Effector CD8-positive, alpha-beta T cell (primary cell): ENCODE results near the gene TBC1D14.
"Not testable (repeated sequence)": the region's sequence is repeated elsewhere in the genome, so short reads cannot be mapped to it uniquely, and the experiment has no call there.

Source experiments
- DNase-seq: peaks from one replicate; lab custom pipeline; 2025; lab: John Stamatoyannopoulos, UW

TBC1D14 gene

DNA sequence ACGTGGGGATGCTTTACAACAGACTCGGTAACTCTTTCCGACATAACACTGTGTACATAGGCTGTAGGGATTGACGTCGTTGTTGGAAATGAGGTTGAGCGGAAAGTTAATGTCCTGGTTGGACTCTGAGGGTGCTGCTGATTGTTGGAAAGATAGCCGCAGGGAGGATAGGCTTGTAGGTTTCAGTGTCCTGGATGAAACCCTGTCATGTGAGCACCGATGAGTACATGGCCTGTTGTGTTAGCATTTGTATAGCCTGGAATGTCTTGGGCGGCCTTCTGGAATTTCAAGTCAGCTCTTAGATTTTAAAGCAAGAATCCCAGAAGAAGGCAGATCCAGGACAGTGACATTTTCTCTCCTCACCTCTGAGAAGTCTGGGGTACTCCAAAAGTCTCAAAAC, 63.3 kb downstream of the TBC1D14 start:
- no peak for DNase-seq

DNA sequence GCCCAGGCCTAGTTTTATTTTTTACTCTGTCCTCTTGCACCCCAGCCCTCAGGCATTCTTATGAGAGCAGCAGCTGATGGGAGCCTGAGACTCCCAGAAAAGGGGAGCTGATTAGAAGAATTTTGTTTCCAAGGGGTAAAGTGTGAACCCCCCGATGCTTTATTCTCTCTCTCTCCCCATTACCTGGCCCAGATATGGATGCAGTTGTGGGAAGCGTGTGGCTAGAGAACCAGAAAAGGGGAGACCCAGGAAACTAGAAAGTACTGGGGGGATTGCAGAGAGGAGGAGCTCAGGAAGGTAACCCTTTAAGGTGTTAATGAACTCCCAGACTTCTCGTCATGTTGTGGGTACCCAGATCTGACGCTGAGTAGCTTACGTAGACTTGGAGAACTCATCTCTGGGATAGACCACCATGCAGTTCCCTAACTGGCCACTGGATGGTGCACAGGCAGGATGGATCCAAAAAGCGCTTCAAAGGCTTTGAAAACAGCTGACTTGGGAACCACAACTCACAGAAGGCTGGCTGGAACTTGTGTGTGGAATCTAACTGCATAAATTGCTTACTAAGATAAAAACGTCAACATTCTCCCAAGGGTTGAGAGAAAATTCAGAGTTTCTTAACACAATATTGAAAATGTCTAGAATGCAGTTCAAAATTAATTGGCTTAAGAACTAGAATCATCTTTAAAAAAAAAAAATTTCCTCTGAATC, 64.7 kb downstream of the TBC1D14 start:
- peak; percentile 77 for DNase-seq

DNA sequence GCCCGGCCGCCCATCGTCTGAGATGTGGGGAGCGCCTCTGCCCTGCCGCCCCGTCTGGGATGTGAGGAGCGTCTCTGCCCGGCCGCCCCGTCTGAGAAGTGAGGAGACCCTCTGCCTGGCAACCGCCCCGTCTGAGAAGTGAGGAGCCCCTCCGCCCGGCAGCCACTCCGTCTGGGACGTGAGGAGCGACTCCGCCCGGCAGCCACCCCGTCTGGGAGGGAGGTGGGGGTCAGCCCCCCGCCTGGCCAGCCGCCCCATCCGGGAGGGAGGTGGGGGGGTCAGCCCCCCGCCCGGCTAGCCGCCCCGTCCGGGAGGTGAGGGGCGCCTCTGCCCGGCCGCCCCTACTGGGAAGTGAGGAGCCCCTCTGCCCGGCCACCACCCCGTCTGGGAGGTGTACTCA, 68.2 kb downstream of the TBC1D14 start:
- DNase-seq = not testable (repeated sequence)

DNA sequence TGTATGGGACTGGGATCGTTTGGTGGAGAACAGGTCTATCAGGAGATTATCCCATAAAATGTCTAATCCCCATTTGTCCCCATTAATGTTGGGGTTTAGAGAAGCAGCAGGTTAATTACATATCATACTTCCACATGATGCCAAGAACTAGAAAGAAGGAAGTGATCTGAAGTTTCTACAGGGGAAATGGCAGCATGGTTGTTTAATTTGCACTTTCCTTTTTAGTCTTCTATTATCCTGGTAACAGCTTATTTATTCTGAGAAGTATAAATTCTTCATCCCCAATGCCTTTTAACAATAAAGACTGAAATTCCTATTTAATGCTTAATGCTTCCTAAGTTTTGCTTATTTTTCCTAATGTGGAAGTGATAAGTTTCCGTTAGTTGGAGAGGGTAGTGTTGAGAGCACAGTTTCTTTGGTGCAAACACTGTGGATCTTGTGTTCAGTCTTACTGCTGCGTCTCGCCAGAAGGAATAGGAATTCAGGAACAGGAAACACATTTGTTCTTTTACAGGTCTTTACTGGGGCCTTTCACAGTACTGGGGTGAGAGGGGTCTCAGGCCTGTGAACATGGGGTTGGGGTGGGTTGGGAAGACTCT, 74.0 kb downstream of the TBC1D14 start:
- DNase-seq = no peak

DNA sequence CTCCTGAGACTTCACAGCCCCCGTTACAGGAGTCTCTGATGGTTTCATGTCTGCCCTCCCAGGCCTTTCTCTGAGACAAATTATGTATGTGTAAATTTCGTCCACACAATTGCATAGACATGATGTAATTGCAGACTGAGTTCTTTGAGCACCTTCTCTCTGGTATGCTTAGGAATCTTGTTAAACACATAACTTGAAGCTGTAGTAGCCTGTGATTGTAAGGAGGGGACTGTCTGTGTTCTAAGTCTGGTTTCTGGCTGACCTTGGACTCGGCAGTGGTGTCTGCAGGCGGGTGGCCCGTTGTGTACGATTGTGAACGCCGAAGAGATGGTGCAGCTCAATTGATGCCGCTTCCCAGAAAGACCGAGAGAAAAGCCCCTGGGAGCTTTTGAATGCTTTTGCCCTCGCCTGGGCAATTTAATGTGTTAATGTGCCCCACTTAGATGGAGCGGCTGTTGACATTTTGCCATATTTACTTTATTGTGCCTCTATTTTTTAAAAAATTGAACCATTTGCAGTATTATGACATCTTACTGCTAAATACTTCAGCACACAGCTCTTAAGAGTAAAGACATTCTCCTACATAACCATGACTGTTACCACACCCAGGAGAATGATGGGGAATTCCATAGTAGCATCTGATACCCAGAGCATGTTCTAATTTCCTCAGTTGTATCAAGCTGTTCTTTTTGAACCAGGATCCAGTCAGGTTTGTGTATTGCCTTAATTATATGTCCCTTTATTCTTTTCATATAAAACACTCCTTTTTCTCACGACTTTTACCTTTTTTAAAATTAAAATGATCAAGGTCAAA, 75.2 kb downstream of the TBC1D14 start:
- no peak for DNase-seq

DNA sequence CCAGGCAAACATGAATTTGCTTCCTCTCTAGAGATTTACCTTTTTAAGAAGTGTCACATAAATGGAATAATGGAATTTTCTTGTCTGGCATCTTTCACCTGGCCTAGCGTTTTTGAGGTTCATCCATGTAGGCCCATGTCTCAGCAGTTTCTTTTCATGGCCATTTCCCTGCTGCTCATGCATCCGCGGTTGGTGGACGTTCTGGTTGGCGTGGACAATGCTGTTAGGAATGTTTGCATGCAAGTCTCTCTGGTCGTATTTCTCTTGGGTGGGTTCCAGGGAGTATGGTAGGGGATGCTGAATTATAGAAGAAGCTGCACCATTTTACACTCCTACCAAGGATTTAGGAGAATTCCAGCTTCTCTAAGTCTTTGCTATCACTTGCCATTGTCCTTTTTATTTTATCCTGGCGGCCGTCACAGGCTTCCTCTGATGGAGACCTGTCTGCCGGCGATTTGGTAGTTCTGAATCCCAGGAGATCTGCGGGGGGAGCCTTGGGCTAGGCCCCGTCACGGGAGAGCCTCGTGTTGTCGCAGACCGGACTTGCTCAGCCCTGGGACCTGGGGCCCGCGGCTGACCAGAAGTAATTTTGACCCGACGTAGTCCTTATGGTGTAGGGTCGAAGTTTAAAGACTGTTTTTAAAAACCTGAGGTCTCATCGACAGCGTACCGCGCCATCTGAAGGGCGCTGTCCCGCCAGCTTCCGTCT, 76.6 kb downstream of the TBC1D14 start:
- no peak for DNase-seq

DNA sequence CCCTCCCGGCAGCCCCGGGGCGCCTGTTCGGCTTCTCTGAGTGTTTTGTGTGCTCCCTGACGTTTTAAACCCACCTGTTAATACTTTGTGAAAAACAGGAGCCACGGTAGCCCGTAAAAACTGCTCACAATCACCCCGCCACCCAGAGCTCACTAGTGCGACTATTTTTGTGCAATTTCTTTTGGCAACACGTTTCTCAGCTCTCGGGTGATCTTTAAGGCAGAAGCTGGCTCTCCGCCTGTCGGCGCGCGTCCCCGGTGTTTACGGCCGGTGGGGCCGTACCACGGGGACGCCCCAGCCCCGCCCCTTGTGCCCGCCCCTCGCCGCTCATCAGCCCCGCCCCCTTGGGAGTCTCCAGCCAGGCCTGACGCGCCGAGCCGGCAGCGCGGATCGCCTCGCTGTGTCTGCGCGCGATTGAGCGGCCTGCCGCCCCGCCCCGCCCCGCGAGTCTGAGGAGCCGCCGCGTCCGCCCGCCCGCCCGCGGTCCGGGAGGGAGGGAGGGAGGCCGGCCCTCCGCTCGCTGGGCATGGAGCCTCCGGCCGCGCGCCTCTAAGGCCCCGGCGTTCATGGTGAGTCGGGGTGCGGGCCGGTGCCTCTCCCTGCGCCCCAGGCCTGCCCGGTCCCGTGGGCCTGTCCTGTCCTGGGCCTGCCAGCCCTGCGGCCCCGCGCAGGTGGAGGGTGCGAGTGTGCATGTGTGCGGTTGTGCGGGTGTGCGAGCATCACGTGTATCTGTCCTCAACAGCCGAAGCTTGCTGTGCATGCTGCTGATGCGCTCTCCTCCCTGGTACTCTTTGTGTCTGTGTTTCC, 77.4 kb downstream of the TBC1D14 start:
- DNase-seq = peak; percentile 91

DNA sequence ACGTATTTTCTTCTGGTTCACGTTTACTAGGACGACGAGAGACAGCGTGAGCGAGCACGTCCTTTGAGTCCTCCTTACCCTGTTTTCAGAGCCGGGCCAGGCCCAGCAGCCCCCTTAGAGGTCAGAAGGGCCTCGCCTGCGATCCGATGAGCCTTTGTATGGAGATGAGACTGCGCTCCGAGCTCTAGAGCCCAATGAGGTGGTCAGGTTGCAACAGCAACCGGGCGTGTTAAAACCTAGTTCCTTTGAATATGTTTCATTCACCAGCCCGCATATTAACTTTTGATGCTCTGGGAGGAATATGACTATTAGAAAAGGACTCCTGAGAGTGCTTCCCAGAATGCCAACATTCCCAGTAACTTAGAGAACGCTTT, 77.9 kb downstream of the TBC1D14 start:
- DNase-seq = no peak

DNA sequence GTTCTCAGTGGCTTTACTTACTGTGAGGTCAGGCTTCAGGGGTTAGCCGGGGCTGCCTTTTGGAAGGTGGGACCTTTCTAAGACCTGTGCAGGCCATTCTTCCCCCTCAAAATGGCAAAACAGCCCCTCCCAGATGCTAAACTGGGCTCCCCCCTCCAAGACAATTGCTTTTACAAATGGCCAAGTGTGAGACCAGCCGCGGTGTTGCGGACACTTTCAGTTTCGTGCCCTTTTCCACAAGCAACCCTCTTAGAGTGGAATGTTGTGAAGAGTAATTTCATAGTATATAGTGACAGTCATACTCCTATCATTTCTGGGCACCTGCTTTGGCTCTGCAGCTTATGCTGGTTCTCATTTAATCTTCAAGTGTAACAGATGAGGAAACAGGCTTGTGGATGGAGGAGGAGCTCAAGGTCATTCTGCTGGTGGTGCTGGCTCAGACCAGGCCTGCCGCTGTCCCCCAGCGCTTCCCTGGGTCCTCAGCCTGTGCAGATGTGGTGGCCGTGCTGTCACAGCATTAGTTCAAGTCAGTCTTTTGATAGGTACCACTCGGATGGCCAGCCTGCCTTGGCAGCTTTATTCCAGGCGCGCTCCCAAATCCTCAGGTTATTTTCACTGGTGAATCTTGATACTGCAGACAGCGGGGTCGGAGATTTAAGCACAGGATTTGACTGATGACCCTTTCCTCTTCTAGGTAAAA, 78.5 kb downstream of the TBC1D14 start:
- no peak for DNase-seq

DNA sequence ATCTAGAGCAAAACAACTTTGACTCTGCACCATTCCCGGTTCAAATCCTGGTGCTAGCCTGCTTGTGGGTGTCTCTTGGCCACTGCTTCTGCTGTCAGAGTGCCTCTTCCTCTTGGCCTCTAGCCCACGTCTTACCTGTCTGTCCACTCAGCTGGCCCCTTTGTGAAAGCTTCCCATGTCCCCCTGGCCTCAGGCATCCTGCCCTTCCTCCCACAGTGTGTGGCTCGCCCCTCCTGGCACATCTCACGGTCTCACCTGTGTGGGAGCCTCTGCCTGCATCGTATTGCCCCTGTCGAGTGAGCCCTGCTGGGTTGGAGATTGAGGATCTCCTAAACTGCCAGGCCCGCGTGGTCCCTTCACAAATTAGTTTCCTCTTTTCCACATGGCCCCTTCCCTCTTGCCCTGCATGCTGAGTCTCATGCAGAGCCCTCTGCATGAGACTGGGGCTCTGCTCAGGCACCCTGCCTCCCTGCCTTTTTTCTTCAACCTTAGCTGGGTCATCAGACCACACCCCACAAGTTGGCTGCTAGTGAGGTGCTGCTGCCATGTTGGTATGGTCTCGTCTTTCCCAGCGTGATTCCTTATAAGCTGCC, 79.8 kb downstream of the TBC1D14 start:
- DNase-seq = no peak

DNA sequence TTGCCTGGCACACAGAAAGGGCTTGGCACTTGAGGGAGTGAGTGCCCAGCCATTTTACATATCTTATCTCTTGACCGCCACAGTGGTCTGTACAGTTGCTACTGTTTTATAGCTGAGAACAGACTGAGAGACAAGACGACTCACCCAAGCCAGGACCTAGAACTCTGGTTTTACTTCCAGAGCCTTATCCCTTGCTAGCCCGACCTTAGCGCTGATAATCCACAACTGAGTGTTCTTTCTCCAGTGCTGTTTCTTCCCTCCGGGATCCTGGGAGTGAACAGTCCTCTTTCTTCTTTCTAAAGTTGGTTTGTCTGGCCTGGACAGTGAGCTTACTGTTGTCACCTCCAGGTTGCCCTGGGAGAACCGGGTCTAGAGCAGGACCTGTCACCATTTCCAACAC, 81.0 kb downstream of the TBC1D14 start:
- no peak for DNase-seq

DNA sequence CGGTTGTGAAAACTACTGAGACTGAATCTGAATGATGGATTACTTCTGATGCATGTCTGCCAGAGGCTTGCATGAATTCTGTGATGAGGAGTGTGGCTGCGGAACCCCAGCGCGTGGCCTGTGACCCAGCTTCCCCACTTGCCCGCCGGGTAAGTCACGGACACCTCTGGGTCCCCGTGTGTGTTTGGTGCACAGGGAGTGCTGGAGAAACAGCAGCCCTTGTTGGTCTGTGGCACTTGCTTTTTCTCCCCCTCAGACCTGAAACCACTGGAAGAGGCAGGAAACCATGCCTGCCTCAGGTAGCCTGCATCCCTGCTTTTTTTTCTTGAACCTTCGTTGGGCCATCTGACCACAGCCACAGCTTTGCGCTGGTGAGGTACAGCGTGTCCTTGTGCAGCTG, 81.6 kb downstream of the TBC1D14 start:
- DNase-seq = no peak

DNA sequence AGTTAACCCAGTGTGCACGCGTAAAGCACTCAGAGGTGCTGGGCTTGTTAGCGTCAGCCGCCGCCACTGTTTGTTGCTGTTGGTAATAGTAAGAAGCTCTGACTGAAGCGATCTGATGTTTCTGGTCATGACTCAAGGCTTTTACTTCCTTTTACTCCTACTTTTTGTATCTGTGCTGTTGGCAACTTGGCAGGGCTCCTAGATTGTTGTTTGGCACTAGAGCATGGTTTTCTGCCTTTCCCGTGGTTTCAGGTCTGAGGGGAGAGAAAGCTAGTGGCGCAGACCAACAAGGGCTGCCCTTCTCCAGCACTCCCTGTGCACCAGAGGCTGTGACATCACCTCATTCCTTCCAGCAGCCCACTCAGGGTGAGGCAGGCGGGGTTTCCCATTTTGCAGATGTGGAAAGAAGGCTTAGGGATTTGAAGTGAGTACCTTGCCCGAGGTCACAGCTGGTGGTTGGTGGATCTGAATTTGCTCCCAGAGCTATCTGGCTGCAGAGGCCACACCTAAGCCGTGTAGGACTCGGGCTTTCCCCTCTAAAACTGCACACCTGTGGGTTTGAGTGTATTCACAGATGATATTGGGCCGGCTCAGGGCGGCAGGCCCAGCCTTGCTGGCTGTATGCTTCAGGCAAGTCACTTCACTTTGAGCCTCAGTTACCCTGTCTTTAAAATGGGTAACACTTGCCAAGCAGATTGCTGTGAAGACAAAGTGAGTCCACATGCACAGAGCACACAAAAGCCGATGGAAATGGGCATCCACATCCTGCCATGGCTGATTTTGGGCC, 82.3 kb downstream of the TBC1D14 start:
- no peak for DNase-seq

DNA sequence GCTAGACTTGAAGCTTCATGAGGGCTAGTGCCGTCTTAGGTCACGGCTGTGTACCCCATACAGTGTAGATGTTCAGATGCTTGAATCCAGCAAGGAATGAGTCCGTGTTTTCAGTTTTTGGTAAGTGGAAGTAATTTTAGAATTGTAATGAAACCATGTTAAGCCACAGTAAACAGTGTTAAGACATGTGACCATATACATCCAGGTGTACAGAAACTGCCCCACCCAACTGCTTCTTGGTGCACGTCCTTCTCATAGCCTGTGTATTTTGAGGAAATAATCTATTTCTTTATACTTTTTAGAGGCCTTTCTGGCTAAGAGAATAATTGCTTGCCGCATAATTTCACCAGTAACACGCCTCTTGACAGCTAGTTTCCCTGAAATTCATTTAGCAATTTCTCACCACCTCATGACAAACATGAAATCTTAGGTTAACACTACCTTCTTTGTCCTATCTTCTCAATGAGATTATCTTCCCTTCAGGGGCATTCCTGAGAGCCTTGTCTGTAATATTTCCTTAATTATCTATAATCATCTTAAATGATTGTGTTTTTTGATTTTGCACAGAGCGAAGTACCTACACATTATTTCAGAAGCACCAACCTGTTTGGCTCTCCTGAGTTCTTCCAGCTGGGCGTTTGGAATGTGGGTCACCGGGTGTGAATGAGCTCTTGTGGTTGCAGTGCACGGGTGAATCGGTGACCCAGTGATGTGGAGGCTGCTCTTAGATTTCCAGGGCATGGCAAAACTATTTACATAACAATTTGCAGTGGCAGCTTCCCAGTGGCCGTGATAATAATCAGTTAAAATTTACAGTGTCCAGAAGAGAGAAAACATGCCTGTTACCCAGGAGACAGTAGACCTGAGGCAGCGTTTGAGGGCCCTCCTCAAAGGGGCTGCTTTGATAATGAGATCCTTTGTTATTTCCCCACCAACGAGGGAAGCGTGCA, 83.4 kb downstream of the TBC1D14 start:
- no peak for DNase-seq

DNA sequence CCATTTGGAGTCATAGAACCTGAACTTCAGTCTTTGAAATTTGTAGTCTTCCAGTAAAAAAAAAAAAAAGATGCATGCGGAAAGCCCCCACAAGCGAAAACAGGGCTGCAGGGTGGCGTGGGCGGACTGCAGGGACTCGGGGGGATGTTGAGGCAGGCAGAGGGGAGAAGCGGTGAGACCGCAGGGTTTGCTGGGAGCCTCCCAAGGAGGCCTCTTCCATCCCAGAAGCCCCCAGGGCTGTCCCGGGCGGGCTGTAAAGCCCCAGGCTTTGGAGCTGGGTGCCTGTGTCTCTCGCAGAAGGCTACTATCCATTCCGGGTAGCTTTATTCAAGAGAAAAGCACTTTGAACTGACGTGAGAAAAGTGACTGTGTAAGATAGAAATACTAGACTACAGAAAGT, 86.9 kb downstream of the TBC1D14 start:
- no peak for DNase-seq

DNA sequence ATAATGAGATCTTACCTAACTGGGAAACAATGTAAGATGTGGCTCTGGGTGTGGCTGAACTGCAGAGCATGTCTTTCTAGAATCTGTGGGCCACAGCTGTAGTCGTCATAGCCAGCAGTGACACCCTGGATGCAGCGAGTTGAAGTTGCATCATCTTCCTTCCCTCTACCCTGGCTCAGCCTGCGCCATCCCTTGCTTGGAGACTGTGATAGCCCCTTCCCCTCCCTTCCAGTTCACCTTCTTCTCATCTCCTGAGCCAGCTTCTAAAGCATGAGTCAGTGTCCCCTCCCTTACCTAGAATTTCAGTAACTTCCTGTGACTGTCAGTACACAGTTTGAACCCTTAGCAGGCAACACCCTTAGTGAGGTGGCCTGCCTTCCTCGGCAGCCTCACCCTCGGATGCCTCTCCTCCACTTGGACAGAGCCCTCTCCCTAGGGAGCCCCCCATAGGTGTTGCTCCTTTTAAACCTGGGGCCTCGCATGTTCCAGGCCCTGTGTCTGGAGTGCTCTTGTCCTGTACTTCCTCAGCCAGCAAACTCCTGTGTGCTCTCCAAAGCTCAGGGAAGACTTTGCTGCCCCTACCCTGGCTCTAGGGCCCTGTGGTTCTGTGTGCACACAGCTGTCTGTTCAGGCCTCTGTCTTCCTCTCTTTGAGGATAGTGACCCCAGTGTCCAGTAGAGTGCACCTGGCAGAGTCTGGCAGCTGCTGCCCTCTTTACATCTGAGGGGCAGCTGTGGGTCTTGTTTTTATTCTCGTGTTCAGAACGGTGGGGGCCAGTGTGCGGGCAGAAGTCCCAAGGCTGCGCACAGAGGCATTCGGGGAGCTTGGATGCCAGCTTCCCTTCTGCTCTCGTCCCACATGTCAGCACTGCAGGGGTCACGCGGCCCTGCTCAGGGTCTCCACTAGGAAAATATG, 89.8 kb downstream of the TBC1D14 start:
- no peak for DNase-seq

DNA sequence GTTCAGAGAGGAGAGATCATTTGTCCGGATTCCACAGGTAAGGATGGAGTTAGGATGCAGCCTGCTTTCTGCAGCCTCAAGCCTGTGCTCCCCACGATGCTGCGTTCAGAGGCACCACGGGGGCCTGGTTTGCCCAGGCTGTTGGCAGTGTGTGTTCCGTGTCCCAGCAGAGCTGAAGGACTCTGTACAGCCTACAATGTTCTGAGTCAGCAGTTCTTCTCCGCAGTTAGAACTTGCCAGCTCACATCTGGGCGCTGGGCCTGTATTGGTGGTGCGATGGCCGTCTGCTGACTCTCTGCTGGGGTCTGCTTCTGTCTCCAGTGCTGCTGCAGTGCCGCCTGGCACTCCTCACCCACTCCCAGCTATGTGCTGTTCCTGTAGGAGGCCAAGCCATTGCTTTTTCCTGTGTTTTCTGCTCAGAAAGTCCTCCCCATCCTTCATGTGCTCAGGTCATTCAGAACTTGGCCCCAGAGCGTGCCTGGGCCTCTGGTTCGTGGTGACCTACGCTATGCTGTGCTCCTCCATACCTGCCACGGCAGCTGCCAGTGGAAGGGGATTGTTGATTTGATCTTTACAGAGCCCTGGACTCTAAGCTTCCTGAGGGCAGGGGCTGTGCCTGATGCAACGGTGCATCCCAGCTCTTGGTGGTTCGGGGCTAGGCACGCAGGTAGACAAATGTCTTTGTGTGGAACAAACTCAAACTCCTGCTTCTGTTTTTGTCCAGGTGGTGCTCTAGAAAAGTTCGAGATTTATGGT, 91.0 kb downstream of the TBC1D14 start:
- no peak for DNase-seq
